ENCODE results near the gene ARFGAP1. TPM values are rescaled to one million over a fixed set of nuclear protein-coding genes. Genes with fewer than 3 reads are reported as not detected.
"Not testable (repeated sequence)": the region's sequence is repeated elsewhere in the genome, so short reads cannot be mapped to it uniquely, and the experiment has no call there.

Gene ARFGAP1
- total RNA-seq, 1 experiment from 2014 or later = 49.2 TPM

GRCh38 chr20:63331741-63332400 is 59.3 kb downstream of the ARFGAP1 start:
- Histone ChIP-seq H2AFZ (ENCODE audit: low read length) (no peak overlapping the region), H3K9me2 (replicated peaks; ENCODE audit: insufficient read depth, low read length) (no peaks in the 10 kb centered on the region), H3K27me3 (ENCODE audit: low read length) (no peaks in the 10 kb centered on the region), H3K4me1 (ENCODE audit: low read length) (no peaks in the 10 kb centered on the region), H4K20me1 (ENCODE audit: insufficient read depth, low read depth, low read length) (no peaks in the 10 kb centered on the region), H3K79me2 (ENCODE audit: low read length) (no peaks in the 10 kb centered on the region), H3K4me2 (ENCODE audit: low read depth, low read length, poor library complexity, severe bottlenecking) (no peak overlapping the region), H3K9me3 (ENCODE audit: low read length) (no peaks in the 10 kb centered on the region; the same call in 1 of the 2 replicates), H3K9ac (ENCODE audit: low read length) (no peak overlapping the region), H3K27ac (ENCODE audit: low read length) (no peak overlapping the region), H3K36me3 (ENCODE audit: insufficient read depth, low read length) (no peaks in the 10 kb centered on the region), H3K4me3 (ENCODE audit: low read length) (no peak overlapping the region)
- DNase-seq = no peak

DNA sequence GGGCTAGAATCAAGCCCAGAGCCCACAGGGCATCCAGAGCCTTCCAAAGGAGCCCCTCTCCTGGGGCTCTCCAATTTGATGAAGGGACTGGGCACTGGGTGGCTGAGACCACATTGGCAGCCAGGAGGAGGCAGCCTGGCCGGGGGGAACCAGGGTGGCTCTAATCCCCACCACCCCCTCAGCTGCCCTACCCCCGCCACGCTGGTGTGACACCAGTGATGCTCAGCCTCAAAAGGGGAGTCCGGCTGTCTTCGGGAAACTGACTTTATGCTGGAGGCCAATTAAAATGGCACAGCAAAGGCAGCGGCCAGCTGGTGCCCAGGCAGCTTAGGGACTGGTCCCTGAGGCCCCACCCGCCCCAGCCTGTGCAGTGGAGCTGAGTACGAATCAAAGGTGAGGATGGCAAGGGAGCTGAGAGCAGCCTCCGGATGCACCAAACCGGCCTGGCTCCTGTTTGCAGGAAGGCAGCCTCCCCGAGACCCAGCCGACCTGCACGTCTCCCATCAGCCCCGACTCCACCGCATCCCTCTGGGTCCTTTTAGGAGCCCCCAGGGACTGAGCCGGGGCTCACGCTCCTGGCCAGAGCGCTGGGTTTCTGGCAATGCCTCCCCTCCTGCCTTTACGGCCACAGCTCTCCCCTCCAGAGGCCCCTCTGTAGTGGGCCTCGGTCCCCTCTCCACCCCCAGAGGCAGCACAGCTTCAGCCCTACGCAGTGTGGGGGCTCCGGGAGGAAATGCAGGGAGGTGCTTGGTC is 60.1 kb downstream of the ARFGAP1 start:
- Histone ChIP-seq H2AFZ (ENCODE audit: low read length) (no peak overlapping the region), H3K9me2 (replicated peaks; ENCODE audit: insufficient read depth, low read length) (no peaks in the 10 kb centered on the region), H3K9me3 (ENCODE audit: low read length) (no peaks in the 10 kb centered on the region; the same call in 1 of the 2 replicates), H3K27ac (ENCODE audit: low read length) (no peak overlapping the region), H4K20me1 (ENCODE audit: insufficient read depth, low read depth, low read length) (no peaks in the 10 kb centered on the region), H3K9ac (ENCODE audit: low read length) (no peak overlapping the region), H3K79me2 (ENCODE audit: low read length) (no peaks in the 10 kb centered on the region), H3K4me1 (ENCODE audit: low read length) (no peaks in the 10 kb centered on the region), H3K36me3 (ENCODE audit: insufficient read depth, low read length) (no peaks in the 10 kb centered on the region), H3K4me3 (ENCODE audit: low read length) (no peak overlapping the region), H3K4me2 (ENCODE audit: low read depth, low read length, poor library complexity, severe bottlenecking) (no peak overlapping the region), H3K27me3 (ENCODE audit: low read length) (no peaks in the 10 kb centered on the region)
- no peak for DNase-seq

- Histone ChIP-seq H4K20me1 (ENCODE audit: insufficient read depth, low read depth, low read length) (no peaks in the 10 kb centered on the region), H2AFZ (ENCODE audit: low read length) (no peak overlapping the region), H3K36me3 (ENCODE audit: insufficient read depth, low read length) (no peaks in the 10 kb centered on the region), H3K9me3 (ENCODE audit: low read length) (no peaks in the 10 kb centered on the region; the same call in 1 of the 2 replicates), H3K4me2 (ENCODE audit: low read depth, low read length, poor library complexity, severe bottlenecking) (no peak overlapping the region), H3K4me3 (ENCODE audit: low read length) (no peak overlapping the region), H3K27ac (ENCODE audit: low read length) (no peak overlapping the region), H3K27me3 (ENCODE audit: low read length) (no peaks in the 10 kb centered on the region), H3K9ac (ENCODE audit: low read length) (no peak overlapping the region), H3K4me1 (ENCODE audit: low read length) (no peaks in the 10 kb centered on the region), H3K9me2 (replicated peaks; ENCODE audit: insufficient read depth, low read length) (no peaks in the 10 kb centered on the region), H3K79me2 (ENCODE audit: low read length) (no peaks in the 10 kb centered on the region)
- DNase-seq = no peak
Observed at GRCh38 chr20:63333241-63333836, 60.7 kb downstream of the ARFGAP1 start.

DNA sequence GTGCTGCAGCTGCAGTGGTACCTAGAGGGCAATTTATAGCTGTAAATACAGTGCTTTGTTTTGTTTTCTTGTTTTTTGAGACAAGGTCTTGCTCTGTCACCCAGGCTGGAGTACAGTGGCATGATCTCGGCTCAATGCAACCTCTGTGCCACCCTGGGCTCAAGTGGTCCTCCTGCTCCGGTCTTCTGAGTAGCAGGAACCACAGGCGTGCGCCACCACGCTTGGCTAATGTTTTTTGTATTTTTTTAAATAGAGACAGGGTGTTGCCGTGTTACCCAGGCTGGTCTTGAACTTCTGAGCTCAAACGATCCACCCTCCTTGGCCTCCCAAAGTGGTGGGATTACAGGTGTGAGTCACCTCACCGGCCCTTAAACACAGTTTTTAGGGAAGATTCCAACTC is 61.7 kb downstream of the ARFGAP1 start:
- no peak overlapping the region for H2AFZ ChIP-seq (ENCODE audit: low read length)
- H3K79me2 ChIP-seq (ENCODE audit: low read length) = no peaks in the 10 kb centered on the region
- no peaks in the 10 kb centered on the region for H4K20me1 ChIP-seq (ENCODE audit: insufficient read depth, low read depth, low read length)
- no peak overlapping the region for H3K9ac ChIP-seq (ENCODE audit: low read length)
- no peaks in the 10 kb centered on the region for H3K9me2 ChIP-seq (replicated peaks; ENCODE audit: insufficient read depth, low read length)
- DNase-seq = no peak
- H3K36me3 ChIP-seq (ENCODE audit: insufficient read depth, low read length) = no peaks in the 10 kb centered on the region
- no peak overlapping the region for H3K4me2 ChIP-seq (ENCODE audit: low read depth, low read length, poor library complexity, severe bottlenecking)
- H3K27ac ChIP-seq (ENCODE audit: low read length) = no peak overlapping the region
- H3K4me3 ChIP-seq (ENCODE audit: low read length) = no peak overlapping the region
- no peaks in the 10 kb centered on the region for H3K4me1 ChIP-seq (ENCODE audit: low read length)
- no peaks in the 10 kb centered on the region for H3K27me3 ChIP-seq (ENCODE audit: low read length)
- no peaks in the 10 kb centered on the region; the same call in 1 of the 2 replicates for H3K9me3 ChIP-seq (ENCODE audit: low read length)

GRCh38 chr20:63335060-63335459 is 62.4 kb downstream of the ARFGAP1 start:
- not testable (repeated sequence) for H3K27me3 ChIP-seq (ENCODE audit: low read length); H3K9me2 ChIP-seq (replicated peaks; ENCODE audit: insufficient read depth, low read length); H4K20me1 ChIP-seq (ENCODE audit: insufficient read depth, low read depth, low read length); H3K79me2 ChIP-seq (ENCODE audit: low read length); H2AFZ ChIP-seq (ENCODE audit: low read length); H3K4me2 ChIP-seq (ENCODE audit: low read depth, low read length, poor library complexity, severe bottlenecking); H3K4me1 ChIP-seq (ENCODE audit: low read length); H3K36me3 ChIP-seq (ENCODE audit: insufficient read depth, low read length); H3K9ac ChIP-seq (ENCODE audit: low read length); H3K4me3 ChIP-seq (ENCODE audit: low read length); DNase-seq; H3K27ac ChIP-seq (ENCODE audit: low read length); H3K9me3 ChIP-seq (ENCODE audit: low read length)

DNA sequence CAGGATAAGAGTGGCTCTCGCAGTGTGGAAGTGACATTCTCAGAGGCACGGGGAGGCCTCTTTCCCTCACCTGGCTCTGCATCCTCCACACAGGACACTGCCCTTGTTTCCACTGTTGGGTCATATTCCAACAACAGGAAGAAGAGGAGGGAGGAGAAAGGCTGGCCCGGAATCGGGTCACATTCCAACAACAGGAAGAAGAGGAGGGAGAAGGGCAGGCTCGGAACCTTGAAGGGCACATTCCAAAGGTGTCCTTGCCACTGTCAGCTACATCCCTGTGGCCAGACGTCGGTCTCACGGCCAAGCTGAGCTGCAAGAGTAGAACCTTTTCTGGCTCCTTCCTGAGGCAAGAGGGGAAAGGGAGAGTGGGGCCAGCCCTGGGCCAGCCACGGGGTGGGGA is 63.1 kb downstream of the ARFGAP1 start:
- Histone ChIP-seq H3K9ac (ENCODE audit: low read length) (no peak overlapping the region), H3K9me2 (replicated peaks; ENCODE audit: insufficient read depth, low read length) (no peaks in the 10 kb centered on the region), H2AFZ (ENCODE audit: low read length) (no peak overlapping the region), H3K4me1 (ENCODE audit: low read length) (no peaks in the 10 kb centered on the region), H3K36me3 (ENCODE audit: insufficient read depth, low read length) (no peaks in the 10 kb centered on the region), H3K4me2 (ENCODE audit: low read depth, low read length, poor library complexity, severe bottlenecking) (no peak overlapping the region), H3K9me3 (ENCODE audit: low read length) (no peaks in the 10 kb centered on the region; the same call in 1 of the 2 replicates), H4K20me1 (ENCODE audit: insufficient read depth, low read depth, low read length) (no peaks in the 10 kb centered on the region), H3K27me3 (ENCODE audit: low read length) (no peaks in the 10 kb centered on the region), H3K4me3 (ENCODE audit: low read length) (no peak overlapping the region), H3K27ac (ENCODE audit: low read length) (no peak overlapping the region), H3K79me2 (ENCODE audit: low read length) (no peaks in the 10 kb centered on the region)
- no peak for DNase-seq

DNA sequence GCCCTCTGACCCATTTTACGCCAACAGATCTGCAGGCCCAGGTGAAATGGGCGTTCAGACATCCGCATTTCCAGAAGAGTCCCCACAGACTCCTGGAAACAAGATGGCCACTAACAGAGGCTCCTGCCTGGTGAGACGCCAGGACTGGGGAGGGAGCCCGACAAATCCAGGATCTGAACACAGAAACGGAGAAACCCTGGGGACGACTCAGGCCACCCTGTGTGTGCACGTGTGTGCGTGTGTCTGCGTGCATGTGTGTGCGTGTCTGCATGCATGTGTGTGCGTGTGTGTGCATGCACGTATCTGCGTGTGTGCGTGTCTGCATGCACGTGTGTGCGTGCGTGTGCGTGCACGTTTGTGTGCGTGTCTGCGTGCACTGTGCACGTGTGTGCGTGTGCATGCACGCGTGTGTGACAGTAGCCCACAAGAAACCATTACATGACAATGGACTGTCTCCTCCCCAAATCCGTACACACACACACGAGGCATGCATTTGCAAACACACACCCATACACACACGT is 63.7 kb downstream of the ARFGAP1 start:
- Histone ChIP-seq H3K4me3 (ENCODE audit: low read length) (no peak overlapping the region), H3K4me1 (ENCODE audit: low read length) (no peaks in the 10 kb centered on the region), H3K27me3 (ENCODE audit: low read length) (no peaks in the 10 kb centered on the region), H3K79me2 (ENCODE audit: low read length) (no peaks in the 10 kb centered on the region), H3K9me2 (replicated peaks; ENCODE audit: insufficient read depth, low read length) (no peaks in the 10 kb centered on the region), H4K20me1 (ENCODE audit: insufficient read depth, low read depth, low read length) (no peaks in the 10 kb centered on the region), H3K27ac (ENCODE audit: low read length) (no peak overlapping the region), H2AFZ (ENCODE audit: low read length) (no peak overlapping the region), H3K4me2 (ENCODE audit: low read depth, low read length, poor library complexity, severe bottlenecking) (no peak overlapping the region), H3K9ac (ENCODE audit: low read length) (no peak overlapping the region), H3K36me3 (ENCODE audit: insufficient read depth, low read length) (no peaks in the 10 kb centered on the region), H3K9me3 (ENCODE audit: low read length) (no peaks in the 10 kb centered on the region; the same call in 1 of the 2 replicates)
- DNase-seq = no peak

- Histone ChIP-seq H2AFZ (ENCODE audit: low read length) (no peak overlapping the region), H3K27me3 (ENCODE audit: low read length) (no peaks in the 10 kb centered on the region), H3K4me3 (ENCODE audit: low read length) (no peak overlapping the region), H3K9me2 (replicated peaks; ENCODE audit: insufficient read depth, low read length) (no peaks in the 10 kb centered on the region), H3K79me2 (ENCODE audit: low read length) (no peaks in the 10 kb centered on the region), H3K4me2 (ENCODE audit: low read depth, low read length, poor library complexity, severe bottlenecking) (no peak overlapping the region), H3K4me1 (ENCODE audit: low read length) (no peaks in the 10 kb centered on the region), H3K27ac (ENCODE audit: low read length) (no peak overlapping the region), H3K9ac (ENCODE audit: low read length) (no peak overlapping the region), H4K20me1 (ENCODE audit: insufficient read depth, low read depth, low read length) (no peaks in the 10 kb centered on the region), H3K9me3 (ENCODE audit: low read length) (no peaks in the 10 kb centered on the region), H3K36me3 (ENCODE audit: insufficient read depth, low read length) (no peaks in the 10 kb centered on the region)
- no peak for DNase-seq
Observed at GRCh38 chr20:63337786-63338420, 65.3 kb downstream of the ARFGAP1 start.

Measured in Karpas-422 (cell line).